ENCODE results near the gene PATJ. TPM values are rescaled to one million over a fixed set of nuclear protein-coding genes. Genes with fewer than 3 reads are reported as not detected.
"Not testable (repeated sequence)": the region's sequence is repeated elsewhere in the genome, so short reads cannot be mapped to it uniquely, and the experiment has no call there.

Gene PATJ
- total RNA-seq, 1 donor from 2014 or later, result 25.3 TPM

DNA sequence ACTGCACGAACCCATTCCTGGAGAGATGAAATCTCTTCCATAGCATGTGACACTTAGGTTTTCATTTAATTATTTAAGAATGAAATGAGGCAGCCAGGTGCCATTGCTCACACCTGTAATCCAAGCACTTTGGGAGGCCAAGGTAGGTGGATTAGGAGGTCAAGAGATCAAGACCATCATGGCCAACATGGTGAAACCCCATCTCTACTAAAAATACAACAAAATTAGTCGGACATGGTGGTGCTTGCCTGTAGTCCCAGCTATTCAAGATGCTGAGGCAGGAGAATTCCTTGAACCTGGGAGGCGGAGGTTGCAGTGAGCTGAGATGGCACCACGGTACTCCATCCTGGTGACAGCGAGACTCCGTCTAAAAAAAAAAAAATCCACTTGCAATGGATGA, 470.1 kb downstream of the PATJ start:
- no peak for DNase-seq (ENCODE audit: low spot score)

DNA sequence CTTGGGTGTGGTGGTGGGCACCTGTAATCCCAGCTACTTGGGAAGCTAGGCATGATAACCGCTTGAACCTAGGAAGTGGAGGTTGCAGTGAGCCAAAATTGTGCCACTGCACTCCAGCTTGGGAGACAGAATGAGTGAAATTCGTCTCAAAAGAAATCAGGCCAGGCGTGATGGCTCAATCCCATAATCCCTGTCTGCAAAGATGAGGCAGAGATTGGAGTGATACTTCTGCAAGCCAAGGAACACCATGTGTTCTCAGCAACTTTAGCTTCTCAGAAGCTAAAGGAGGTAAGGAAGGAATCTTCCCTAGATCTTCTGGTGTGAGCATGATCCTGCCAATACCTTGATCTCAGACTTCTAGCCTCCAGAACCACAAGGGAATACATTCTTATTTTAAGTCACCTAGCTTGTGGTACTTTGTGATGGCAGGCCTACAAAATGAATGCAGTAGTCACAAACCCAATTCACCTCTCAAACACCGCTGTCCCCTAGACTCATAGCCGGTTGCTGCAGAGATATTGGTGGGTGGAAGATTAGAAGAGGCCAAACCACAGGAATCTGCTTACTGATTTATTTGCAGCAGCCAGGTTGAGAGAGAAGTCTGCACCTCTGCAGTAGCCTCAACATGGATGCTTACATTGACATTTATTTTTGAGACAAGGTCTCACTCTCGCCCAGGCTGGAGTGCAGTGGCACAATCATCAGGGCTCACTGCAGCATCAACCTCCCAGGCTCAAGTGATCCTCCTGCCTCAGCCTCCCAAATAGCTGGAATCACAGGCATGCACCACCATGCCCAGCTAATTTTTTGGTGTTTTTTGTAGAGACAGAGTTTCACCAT, 471.0 kb downstream of the PATJ start:
- no peak for DNase-seq (ENCODE audit: low spot score)

- no peak for DNase-seq (ENCODE audit: low spot score)
Observed at GRCh38 chr1:62218604-62219003, 476.3 kb downstream of the PATJ start.

DNA sequence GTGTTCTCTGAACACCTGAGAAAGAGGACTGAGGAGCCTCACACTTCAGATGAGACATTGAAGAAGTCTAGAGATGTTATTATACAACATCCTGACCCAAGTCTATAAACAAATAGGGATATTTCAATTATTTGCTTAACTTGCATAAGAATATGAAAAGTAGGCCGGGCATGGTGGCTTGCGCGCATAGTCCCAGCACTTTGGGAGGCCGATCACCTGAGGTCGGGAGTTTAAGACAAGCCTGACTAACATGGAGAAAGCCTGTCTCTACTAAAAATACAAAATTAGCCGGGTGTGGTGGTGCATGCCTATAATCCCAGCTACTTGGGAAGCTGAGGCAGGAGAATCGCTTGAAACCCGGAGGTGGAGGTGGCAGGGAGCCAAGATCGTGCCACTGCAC, 478.2 kb downstream of the PATJ start:
- not testable (repeated sequence) for DNase-seq (ENCODE audit: low spot score)

DNA sequence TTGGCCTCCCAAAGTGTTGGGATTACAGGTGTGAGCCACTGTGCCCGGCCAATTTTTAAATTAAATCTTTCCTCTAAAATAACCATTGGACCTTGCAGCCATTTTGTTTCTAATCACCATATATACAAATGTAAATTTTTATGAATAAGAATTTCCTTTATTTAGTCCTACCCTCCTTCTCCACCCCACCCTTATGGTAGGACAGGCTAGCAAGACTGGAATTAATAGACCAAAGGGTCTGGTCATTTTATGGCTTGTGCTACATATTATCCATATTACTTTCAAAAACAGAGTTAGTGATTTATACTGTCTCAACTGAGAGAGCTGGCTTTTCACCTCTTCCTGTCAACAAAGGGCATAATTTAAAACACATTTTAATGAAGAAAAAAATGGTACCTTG, 478.9 kb downstream of the PATJ start:
- DNase-seq (ENCODE audit: low spot score), result no peak

DNA sequence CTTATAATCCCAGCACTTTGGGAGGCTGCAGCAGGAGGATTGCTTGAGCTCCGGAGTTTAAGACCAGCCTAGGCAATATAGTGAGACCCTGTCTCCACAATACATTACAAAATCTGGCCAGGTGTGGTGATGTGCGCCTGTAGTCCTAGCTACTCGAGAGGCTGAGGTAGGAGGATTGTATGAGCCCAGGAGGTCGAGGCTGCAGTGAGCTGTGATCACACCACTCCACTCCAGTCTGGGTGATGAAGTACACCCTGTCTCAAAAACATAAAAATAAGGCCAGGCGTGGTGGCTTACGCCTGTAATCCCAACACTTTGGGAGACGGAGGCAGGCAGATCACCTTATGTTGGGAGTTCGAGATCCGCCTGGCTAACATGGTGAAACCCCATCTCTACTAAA, 480.0 kb downstream of the PATJ start:
- DNase-seq (ENCODE audit: low spot score), result no peak

GRCh38 chr1:62224182-62224581, 481.9 kb downstream of the PATJ start:
- no peak for DNase-seq (ENCODE audit: low spot score)

DNA sequence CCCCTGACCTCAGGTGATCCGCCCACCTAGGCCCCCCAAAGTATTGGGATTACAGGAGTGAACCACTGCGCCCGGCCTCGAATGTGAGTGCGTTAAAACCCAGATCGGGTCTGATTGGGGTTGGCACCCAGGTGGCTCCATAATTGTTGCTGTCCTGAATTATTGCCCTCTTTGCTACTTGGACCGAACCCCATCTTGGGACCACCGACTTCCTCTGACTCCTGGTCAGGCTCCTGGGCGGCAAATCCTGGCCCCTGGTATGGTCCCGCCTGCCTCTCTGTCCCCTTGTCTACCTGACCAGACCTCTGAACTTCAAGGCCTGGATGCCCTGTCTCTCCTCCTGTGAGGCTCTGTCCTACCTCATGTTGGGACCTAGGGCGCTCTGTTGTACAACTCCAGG, 485.2 kb downstream of the PATJ start:
- DNase-seq (ENCODE audit: low spot score), result no peak

Other genes starting within 250 kb of the PATJ start
- 95.3 TPM for gene TM2D1, start 17.3 kb upstream of the PATJ start, total RNA-seq (ENCODE audit: insufficient read depth, low replicate concordance)